Psoas muscle (tissue), 8 donors: ENCODE data around the gene NLRP9. TPM values are rescaled to one million over a fixed set of nuclear protein-coding genes. Genes with fewer than 3 reads are reported as not detected.

ENCODE experiments used
- ATAC-seq, 4 donors: fragments of 200-7000 bp; cut with Tn5 transposase; one replicate each; pipeline ENCODE4 v1.9.1; 2020; ENCODE audit warnings: moderate library complexity in 3 of 4, mild to moderate bottlenecking in 2 of 4
- DNase-seq, 2 donors: peaks; one replicate each; pipeline ENCODE4 v3.0.0-alpha.2; 2020
- H3K27ac ChIP-seq: fragments of 200-600 bp; one replicate; pipeline ENCODE4 v1.8.0; 2022
- H3K27me3 ChIP-seq, 3 donors: fragments of 200-600 bp in 1 of 3; one replicate each; pipeline versions ENCODE4 v1.6.1 to v1.8.0; 2013 to 2022; ENCODE audit warnings: low read length in 2 of 3, mild to moderate bottlenecking in 2 of 3, moderate library complexity in 1 of 3; ENCODE audit not compliant: insufficient read depth in 3 of 3
- H3K36me3 ChIP-seq, 2 donors: fragments of 200-600 bp in 1 of 2; one replicate each; pipeline versions ENCODE4 v1.6.1 to v1.8.0; 2013 to 2022; ENCODE audit warnings: low read depth in 1 of 2, mild to moderate bottlenecking in 1 of 2, moderate library complexity in 1 of 2; ENCODE audit not compliant: insufficient read depth in 1 of 2
- H3K4me1 ChIP-seq: fragments of 200-600 bp; one replicate; pipeline ENCODE4 v1.8.0; 2022
- H3K4me3 ChIP-seq: fragments of 200-600 bp; one replicate; pipeline ENCODE4 v1.8.0; 2022; ENCODE audit warnings: mild to moderate bottlenecking
- H3K9me3 ChIP-seq: fragments of 200-600 bp; one replicate; pipeline ENCODE4 v1.8.0; 2022
- CTCF ChIP-seq: fragments of 200-600 bp; IDR thresholded peaks from one replicate; pipeline ENCODE4 v1.8.0; 2022; ENCODE audit warnings: antibody characterized with exemption
- WGBS, 3 donors: extraction: QIAGEN DNeasy Blood & Tissue Kit; methylation state at CpG; one replicate each; pipeline versions ENCODE4 v1.1.6 to v1.1.7; 2013; 5-methylcytosine and 5-hydroxymethylcytosine counted together
- intact Hi-C, 2 donors: fragments of 100-400 bp; cut with DNase I; formaldehyde crosslinking; loops; one replicate each; pipeline versions ENCODE4 v1.11.0 to v1.14.2; 2022
- polyA plus RNA-seq, 3 donors: library from polyadenylated mRNA; stranded (reverse); fragments of 200-250 nt; gene quantifications; one replicate each; pipeline ENCODE4 v1.2.3, GENCODE V29; 2013
- total RNA-seq, 4 donors: library from RNA; stranded (reverse); fragmentation: NEBNext Ultra II Directional in 2 of 4; extraction: Animal tissue kit (Norgen Biotek cat#: 25700) in 2 of 4; gene quantifications; one replicate each; pipeline versions ENCODE4 v1.2.1 to v1.2.4, GENCODE V29; 2021 to 2023
- donor health status: healthy with polysubstance abuse.
- donor health status: DM: no; HTN: no; CAD: no; lungs with moderate emphysema.
- donor health status: Bipolar disorder and iron deficiency.
- donor health status: healthy.
- donor health status: DM: yes; HTN: yes; CAD: no.
- donor health status: DM: no; HTN: no; CAD: no.
- donor health status: DM: no; HTN: no; CAD: no.
- donor health status: DM: yes; HTN: yes; CAD: no.

The NLRP9 gene
- total and polyA plus RNA-seq, 7 donors = not detected

GRCh38 chr19:55695511-55696290 lies 42.5 kb downstream of the NLRP9 start:
- intact Hi-C loops = no loop called here
- 89 to 90% (median 90%) methylated on average over 21 to 23 of the region's 23 CpGs for WGBS, 3 donors
- Histone ChIP-seq H3K27ac (no peak overlapping the region), H3K9me3 (no peaks in the 10 kb centered on the region), H3K4me1 (no peaks in the 10 kb centered on the region), H3K36me3 (peaks cover 2 to 92% of the 10 kb centered on the region in 2 donors), H3K4me3 (no peak overlapping the region), H3K27me3 (no peaks in the 10 kb centered on the region)
- DNase-seq = no peak
- no peak for ATAC-seq
- no peak for TF ChIP-seq CTCF

GRCh38 chr19:55694656-55695491 lies 43.3 kb downstream of the NLRP9 start:
- Histone ChIP-seq H3K27me3 (no peaks in the 10 kb centered on the region), H3K36me3 (peaks cover 2 to 92% of the 10 kb centered on the region in 2 donors), H3K27ac (no peak overlapping the region), H3K9me3 (no peaks in the 10 kb centered on the region), H3K4me3 (no peak overlapping the region), H3K4me1 (no peaks in the 10 kb centered on the region)
- intact Hi-C loops = no loop called here
- 91 to 92% (median 91%) methylated on average over 34 to 37 of the region's 37 CpGs for WGBS, 3 donors
- ATAC-seq (no peak), DNase-seq (no peak)
- TF ChIP-seq CTCF = no peak

GRCh38 chr19:55694241-55694655 lies 44.0 kb downstream of the NLRP9 start:
- no peak for TF ChIP-seq CTCF
- no peak overlapping the region for H3K4me3 ChIP-seq
- intact Hi-C loops = no loop called here
- no peaks in the 10 kb centered on the region for H3K27me3 ChIP-seq
- no peaks in the 10 kb centered on the region for H3K4me1 ChIP-seq
- peaks cover 2 to 92% of the 10 kb centered on the region in 2 donors for H3K36me3 ChIP-seq
- H3K27ac ChIP-seq = no peak overlapping the region
- ATAC-seq = no peak
- DNase-seq = no peak
- 77 to 80% (median 78%) methylated on average over 15 of the region's 15 CpGs for WGBS, 3 donors
- H3K9me3 ChIP-seq = no peaks in the 10 kb centered on the region

- no peak for TF ChIP-seq CTCF
- Histone ChIP-seq H3K36me3 (peaks cover 2 to 97% of the 10 kb centered on the region in 2 donors), H3K9me3 (no peaks in the 10 kb centered on the region), H3K27me3 (no peaks in the 10 kb centered on the region), H3K4me1 (no peaks in the 10 kb centered on the region), H3K27ac (no peak overlapping the region), H3K4me3 (no peak overlapping the region)
- DNase-seq (no peak), ATAC-seq (no peak)
- intact Hi-C loops = no loop called here
- WGBS, 3 donors = 94 to 96% (median 96%) methylated on average over 20 of the region's 20 CpGs
Observed at GRCh38 chr19:55693336-55693974, 44.7 kb downstream of the NLRP9 start.
